D341Med (cell line): Measurements from ENCODE around the gene UQCR11.

ENCODE experiments used
- DNase-seq: peaks from one replicate; pipeline ENCODE4 v3.0.0; 2012; ENCODE audit warnings: low spot score

Gene UQCR11

DNA sequence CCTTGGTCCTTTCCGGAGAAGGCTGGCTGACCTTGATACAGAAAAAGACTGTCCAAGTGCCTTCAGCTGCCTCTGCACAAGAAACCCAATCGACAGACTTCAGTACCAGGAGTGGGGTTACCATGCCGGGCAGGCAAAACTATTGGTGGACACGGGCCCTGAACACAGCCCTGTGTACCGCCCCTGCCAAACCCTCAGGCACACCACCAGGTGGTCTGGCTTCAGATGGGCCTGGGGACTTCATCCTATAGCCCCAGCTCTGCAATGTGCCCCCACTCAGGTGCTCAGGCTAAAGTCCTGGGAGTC is 29.6 kb upstream of the UQCR11 start:
- DNase-seq, result no peak

DNA sequence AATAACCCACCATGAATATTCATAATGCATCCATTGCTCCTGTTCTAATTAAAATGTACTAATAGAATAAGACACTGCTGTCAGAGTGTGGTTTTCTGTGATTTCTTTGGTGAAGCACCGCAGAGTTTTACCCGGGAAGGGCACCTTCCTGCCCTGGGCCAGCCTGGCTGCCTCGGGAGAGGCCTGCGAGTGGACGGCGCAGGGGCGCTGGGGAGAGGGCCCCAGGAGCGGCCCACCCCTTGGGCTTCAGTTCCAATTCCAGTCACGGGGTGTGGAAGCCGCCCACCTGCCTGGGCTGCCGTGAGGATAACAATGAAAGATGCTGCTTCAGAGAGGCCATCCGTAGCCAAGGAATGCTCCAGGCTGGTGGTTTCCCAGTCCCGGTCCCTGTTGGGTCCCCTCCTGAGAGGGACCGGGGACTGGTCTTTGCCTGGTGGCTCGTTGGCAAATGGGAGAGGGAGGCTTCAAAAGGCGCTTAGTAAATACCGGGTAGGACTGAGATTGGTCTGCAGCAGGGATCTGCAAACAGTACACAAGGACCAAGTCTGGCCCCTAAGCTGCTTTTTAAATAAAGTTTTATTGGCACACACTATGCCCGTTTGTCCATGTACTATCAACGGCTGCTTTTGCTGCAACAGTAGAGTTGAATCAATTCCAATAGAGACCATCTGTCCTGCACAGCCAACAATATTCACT is 29.1 kb upstream of the UQCR11 start:
- DNase-seq, result no peak

DNA sequence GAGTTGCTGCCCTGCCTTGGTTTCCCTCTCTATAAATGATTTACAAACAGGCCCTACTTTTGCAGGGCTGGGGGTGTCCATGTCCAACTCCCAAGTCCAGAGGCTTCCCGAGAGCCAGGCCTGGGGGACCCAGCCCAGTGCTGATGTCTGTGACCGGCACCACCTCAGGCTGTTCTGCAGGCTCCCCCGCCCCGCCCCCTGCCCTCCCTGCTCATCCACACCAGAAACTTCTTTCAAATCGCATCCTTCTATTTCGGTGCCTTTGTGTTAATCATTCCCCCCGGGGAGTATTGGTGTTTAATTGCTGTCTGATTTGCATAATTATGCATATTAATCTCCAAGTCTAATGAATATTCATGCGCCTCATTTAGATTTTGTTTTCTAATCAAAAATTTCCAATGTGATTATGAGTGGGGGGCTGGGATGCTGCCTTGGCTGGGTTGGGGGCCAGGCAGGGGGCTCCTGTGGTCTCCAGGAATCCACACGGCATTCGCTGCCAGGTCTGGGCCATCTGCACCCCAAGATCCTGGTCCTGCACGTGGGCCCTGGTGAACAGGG is 28.1 kb upstream of the UQCR11 start:
- DNase-seq, result no peak

DNA sequence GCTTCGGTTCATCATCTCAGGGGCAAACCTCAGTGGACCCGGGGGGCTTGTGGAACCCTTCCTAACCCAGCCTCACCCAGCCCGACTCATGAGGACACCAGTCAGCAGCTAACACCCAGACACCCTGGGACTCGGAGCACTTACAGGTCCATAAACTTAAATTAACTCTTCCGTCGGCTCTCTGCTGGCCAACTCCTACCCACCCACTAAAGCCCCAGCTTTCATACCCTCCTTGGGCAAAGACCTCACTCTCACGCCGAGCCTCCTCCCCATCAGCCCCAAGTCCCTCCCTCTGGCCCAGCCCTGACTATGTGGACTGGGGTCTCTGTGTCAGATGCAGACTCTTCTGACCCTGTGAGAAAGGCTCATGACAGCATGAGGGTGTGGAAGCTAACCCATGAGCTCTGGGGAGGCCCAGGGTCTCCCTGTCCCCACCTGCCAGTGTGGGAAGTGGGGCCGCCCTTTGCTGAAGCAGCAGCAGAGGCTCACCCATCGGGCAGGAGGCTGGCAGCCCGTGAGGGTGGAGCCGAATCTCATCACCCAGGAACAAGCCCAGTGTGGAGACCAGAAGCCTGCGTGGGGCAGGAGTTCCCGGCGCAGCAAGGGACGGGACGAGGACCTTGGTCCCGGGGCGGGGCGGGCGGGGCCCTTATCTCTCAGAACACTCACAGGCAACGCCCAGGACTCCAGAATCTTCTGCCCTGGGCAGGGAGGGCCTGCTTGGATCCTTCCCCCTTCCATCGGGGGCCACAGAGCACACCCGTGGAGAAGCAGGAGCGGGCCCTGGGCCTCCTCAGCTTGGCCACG is 27.4 kb upstream of the UQCR11 start:
- no peak for DNase-seq

DNA sequence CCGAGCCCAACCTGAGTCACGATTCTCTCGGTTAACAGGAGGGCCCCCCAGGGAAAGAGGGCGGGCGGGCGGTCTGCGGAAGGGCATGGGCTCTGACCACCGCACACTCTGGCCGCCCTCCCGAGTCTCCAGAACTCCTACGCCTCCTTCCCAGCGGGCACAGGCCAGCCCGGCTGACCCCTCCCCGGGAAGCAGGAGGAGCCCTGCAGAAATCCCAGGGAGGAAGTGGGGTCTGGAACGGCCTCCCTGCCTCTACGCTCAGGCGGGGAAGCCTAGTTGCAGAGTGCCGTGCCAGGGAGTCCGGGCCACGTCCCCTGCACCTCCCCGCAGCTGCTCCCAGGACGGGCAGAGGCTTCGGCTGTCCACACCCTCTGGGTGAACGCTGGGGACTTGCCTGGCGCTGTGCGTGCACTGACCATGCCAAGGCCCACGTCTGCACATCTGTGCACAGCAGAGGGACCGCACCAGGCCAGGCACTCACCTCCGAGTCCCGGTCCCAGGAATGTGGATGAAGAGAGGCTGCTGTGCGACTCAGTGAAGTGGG is 26.4 kb upstream of the UQCR11 start:
- DNase-seq, result no peak

DNA sequence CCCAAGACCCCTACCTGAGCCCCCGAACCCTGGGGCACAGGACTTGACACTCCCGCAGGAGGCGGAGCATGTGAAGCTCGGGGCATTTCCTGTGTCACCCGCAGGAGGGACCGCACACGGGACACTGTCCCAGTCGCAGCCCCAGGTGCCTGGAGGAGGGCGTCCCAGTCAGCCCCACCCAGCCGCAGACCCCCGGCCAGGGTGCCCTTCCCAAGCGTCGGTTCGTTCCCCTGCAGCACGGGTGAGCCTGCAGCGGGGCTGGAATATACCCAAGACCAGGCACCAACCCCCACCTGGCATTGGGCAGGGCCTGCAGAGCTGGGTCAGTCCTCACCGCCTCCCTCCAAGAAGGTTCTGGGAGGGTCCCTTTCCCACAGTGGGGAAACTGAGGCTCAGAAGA is 25.5 kb upstream of the UQCR11 start:
- no peak for DNase-seq

DNA sequence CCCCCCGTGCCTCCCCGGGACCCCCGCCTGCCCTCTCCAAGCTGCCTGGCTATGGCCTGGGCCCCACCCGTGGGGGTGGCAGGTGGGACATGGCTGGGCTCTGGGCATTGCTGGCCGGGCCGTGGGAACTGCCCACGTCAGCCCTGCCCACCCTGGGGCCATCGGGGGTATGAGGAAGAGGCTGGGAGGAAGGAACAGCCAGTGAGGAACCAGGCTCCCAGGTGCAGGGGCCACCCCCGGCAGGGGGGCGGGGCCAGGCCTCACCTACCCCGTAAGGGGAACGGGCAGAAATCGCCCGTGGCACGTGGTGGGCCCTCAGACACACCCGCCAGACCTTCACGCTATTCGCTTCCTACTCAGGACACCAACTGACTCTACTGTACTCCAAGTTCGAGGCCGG is 24.8 kb upstream of the UQCR11 start:
- no peak for DNase-seq

DNA sequence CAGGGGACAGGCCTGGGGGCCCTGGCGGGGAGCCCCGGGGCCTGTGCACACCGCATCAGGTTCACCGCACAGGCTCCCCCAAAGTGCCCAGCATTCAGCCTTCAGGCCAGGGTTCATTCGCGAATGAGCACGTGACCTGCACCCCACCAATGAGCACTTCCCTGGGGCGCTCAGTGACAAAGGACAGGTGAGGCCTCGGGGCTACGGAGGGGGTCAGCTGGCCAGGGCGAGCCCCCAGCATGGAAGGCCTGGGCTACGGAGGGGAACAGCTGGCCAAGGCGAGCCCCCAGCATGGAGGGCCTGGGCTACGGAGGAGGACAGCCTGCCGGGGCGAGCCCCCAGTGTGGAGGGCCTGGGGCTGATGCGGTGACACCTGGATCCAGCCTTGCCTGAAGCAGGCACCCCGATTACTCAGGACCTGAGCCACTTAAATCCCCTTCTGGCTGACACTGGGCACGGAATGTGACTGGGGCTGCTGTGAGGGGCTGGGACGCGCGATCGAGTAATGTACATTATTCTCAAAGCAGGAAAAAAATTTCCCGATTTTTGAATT is 24.1 kb upstream of the UQCR11 start:
- no peak for DNase-seq

DNA sequence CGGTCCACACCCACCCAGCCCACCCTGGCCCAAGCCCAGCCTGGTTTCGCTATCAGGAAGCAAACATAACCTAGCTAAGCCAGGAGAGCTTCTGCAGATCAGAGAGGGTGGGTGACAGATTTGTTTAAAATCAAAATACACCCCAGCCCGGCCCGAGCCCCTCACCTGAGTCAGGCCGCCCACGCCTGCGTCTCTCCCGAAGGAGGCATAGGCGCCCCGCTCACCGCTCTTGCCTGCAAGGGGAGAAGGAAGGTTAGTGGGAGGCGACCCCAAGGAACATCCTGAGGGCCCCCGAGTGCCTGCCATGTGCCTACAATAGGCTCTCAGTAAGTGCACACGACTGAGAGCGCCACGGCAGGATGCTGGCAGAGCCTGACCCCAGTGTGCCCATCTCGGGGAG is 21.9 kb upstream of the UQCR11 start:
- DNase-seq, result no peak

DNA sequence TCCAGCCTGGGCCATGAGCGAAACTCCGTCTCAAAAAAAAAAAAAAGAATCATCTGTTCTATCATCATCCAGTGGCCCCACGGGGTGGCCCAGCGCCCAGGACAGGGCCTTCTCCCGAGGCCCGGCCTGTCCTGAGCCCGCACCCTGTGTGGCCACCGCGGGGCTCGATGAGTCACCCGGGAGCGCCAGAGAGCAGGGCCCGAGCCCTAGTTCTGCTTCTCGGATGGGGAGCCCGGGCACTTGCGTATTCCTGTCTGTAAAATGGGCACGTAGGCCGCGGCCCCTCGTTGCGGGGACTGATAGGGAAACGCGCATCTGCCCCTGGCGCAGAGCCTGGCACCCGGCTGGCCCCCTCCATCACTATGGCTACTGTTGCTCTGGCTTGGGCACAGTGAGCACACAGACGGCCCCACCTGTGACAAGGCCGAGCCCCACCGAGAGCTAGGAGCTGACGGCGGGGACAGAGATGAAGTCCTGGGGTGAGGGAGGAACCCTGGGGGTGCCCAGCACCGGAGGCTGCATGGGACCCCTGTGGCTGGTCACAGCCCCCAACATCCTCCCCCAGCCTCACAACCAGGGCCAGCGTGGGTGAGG is 21.3 kb upstream of the UQCR11 start:
- DNase-seq, result no peak

DNA sequence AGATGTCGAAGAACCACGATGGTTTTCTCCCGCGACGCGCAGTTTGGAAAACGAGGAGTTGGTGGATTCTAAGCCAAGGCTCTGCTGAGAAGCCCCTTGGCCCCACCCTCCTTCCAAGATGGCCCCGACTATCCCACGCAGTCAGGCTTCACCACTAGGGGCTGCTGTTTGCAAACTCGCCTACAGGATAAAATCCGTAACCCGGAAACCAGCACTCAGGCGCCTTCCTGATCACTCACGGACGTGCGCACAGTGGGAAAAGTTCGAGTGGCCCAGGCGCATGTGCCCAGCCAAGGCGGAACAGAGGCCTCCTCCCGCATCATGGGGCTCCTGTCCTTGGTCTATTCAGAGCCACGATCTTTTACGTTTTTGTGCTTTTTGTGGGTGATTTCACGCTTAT is 19.2 kb upstream of the UQCR11 start:
- peak; percentile 90 for DNase-seq

DNA sequence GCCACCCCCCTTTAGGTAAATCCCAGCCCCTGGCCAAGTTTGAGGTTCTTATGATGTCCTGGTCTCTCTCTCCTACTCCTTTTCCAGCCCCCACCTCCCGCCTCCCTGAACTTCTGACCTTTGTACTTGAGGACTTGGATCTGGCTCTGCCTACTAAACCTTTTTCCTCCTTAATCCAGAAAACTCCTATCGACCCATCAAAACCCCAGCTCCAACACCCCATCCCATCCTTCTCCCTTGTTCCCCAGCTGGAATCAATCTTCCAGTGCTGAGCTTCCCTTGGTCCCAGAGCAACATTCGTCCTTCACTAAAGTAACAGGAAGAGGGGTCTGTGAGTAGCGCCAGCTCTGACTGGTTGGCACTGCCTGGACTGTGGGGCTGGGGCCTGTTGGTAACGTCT is 17.3 kb upstream of the UQCR11 start:
- no peak for DNase-seq

DNA sequence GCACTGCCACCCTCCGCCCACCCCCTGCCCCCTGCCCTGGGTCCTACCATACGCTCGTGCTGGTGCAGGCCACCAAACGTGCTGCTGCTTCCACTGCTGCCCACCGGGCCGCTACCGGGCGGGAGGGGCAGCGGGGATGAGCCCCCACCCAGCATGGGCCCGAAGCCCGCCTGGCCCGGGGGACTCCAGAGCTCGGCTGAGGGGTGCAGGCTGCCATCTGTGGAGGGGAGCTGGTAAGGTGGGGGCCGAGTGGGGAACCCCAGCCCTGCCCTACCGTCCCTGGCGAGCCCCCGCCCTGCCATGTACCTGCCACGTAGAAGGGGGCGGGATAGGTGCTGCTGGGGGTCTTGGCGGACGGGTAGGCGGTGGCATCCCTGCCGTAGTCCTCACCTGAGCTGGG is 16.7 kb upstream of the UQCR11 start:
- DNase-seq, result no peak

DNA sequence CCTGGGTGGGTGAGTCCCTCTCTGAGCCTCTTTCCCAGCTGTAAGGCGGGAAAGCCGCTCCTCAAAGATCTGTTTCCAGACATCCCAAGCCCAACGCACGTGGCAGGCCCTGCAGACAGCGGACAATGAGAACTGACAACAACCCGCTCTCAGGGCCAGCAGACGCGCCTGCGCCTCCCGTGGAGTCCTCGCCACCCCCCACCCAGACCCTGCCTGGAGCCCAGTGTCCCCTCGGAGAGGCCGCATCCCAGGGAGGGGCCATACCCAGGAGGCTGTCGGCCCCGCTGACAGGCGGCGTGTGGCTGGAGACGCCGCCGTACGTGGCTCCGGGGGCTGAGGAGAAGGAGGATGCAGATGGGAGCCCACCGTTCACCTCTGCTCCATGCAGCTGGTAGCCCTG is 16.3 kb upstream of the UQCR11 start:
- DNase-seq, result no peak

DNA sequence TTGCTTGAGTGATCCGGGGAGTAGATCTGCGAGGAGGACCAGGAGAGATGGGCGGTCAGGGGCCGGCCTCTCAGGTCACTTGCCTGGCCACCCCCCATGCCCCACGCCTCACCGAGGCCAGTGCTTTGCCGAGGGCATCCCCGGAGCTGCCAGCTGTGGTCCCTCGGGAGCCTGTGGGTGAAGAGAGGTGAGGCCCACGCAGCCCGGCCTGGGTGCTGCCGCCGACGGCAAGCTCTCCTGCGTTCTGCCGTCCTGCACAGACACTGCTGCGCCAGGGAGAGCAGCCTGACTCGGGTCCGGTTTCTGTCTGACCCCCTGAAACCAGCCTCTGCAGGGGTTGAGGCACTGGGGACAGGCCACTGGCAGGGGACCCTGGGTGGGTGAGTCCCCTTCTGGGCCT is 15.8 kb upstream of the UQCR11 start:
- DNase-seq, result no peak

DNA sequence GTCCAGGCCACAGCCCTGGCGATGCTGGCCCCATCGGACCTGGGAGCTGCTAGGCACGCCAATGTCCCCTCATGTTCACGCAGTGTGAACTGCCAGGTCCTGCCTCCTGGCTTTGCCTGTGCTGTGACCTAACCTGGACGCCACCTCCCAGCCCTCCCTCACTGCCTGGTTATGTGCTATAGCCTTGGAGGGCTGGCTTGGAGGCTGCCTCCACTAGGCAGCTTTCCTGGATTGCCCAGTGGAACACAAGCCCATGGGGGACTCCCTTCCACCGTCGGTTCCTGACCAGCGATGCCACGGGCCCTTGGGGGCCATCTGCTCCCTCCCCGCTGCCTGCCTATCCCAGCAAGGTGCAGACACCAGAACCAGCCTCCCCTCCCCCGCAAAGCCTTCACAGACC is 15.2 kb upstream of the UQCR11 start:
- DNase-seq, result no peak

DNA sequence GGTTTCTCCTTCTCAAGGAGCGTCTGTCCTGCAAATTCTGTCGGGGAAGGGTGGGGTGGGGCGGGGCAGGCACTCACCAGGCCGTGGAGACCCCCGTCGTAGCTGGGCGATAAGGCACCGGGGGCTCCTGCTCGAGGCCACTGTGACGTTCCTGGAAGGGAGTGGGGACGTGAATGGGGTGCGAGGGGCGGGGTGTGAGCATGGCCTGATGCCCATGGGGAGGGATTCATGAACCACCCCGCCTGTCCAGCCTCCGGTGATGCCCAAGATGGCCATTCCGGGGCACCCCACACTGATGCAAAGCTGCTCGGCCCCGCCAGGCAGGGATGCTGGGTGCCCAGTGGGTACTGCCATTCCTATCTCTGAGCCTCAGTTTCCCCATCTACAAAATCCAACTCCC is 14.4 kb upstream of the UQCR11 start:
- DNase-seq, result no peak

DNA sequence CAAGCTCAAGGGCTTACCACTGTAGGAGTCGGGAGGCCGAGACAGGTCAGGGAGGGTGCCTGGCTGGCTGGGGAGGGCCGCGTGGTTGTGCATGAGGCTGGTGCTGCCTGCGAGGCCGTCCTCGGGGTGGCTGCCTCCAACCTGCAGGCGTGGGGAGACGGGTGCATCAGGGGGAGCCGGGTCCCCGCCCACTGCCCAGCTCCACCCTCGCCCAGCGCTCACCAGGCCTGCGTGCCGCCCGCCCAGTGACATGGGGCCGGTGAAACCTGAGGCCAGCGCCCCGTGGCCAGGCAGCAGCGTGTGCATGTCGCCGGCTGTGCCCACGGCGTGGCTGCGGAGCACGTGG is 13.8 kb upstream of the UQCR11 start:
- DNase-seq, result peak; percentile 44

DNA sequence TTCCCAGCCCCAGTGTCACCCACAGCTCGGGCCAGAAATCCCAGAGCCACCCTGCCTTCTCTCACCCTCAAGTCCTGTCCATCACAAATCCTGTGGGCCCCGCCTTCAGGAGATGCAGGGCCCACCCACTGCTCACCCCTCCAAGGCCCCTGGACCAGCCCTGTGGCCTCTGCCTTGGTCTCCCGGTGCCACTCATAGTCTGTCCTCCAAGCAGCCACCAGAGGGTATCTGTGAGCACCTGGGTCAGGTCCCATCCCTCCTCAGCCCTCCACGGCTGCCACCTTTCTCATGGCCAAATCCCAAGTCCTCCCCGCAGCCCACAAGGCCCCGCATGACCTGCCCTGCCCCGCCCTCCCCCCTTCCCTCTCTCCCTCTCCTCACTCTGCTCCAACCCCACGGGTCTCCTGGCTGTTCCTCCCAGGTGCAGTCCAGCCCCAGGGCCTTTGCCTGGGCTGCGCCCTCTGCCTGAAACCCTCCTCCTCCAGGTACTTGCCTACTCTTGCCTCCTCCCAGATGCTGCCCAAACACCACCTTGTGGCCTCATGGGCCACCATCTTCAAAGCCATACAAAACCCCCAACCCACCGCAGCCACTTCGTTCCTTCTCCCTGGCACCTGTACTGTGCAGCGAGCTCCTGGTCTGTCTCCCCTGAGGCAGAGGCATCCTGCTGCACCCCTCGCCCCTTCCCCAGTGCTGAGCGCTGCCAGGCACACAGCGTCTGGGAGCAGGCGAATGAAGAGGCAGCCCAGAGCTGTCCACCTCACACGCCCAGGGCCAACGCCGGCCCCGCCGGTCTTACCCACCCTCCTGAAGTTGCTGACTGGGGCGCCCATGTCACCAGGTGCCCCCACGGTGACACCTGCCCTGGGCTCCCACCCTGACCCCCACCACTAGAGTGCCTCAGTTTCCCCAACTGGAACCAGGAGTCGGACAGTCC is 13.2 kb upstream of the UQCR11 start:
- peak; percentile 84 for DNase-seq

DNA sequence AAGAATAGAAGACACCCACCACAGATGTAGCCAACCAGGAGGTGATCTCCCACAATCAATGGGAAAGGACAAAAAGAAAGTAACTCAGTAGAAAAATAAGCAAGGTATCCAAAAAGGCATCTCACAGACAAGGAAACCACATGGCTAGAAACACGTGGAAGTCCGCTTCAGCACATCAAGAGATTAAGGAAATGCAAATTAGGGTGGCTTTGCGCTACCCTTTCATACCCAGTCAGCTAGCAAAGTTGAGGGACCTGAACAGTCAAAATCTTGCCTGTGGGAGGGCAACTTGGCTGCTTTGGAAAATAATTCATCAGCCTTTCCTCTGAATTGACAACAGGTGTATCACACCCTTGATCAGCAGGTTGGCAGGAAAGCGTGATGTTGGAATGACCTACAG is 11.6 kb upstream of the UQCR11 start:
- no peak for DNase-seq

DNA sequence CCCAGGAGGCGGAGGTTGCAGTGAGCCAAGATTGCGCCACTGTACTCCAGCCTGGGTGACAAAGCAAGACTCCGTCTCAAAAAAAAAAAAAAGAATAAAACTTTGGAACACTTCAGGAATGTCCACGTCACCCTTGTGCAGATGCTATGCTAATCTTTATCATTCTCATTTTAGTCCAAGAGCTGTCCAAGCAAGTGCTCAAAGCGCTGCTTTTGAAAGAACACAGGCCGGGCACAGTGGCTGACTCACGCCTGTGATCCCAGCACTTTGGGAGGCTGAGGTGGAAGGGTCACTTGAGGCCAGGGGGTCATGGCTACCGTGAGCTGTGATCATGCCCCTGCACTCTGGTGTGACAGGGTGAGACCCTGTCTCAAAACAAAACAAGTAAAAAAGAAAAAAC is 11.1 kb upstream of the UQCR11 start:
- no peak for DNase-seq
